Liver (tissue), 9 donors: Measurements from ENCODE around the gene SPIRE2. TPM values are rescaled to one million over a fixed set of nuclear protein-coding genes. Genes with fewer than 3 reads are reported as not detected.

Experiments used
- DNase-seq: peaks from one replicate; pipeline ENCODE4 v3.0.0-alpha.2; 2017; ENCODE audit warnings: low spot score
- H3K27ac ChIP-seq, 2 donors: one replicate each; pipeline ENCODE4 v1.7.0; 2013; ENCODE audit warnings: inconsistent platforms in 2 of 2, low read length in 2 of 2, control low read depth in 1 of 2, low read depth in 1 of 2, mild to moderate bottlenecking in 1 of 2
- H3K27me3 ChIP-seq, 4 donors: one replicate each; pipeline versions ENCODE4 v1.6.1 to v1.7.0; 2013; ENCODE audit warnings: low read length in 3 of 4, inconsistent platforms in 1 of 4, mild to moderate bottlenecking in 1 of 4, moderate library complexity in 1 of 4; ENCODE audit not compliant: control insufficient read depth in 4 of 4, insufficient read depth in 4 of 4
- H3K36me3 ChIP-seq, 4 donors: one replicate each; pipeline versions ENCODE4 v1.6.1 to v1.7.0; 2013; ENCODE audit warnings: low read length in 3 of 4, mild to moderate bottlenecking in 3 of 4, low read depth in 1 of 4, moderate library complexity in 1 of 4; ENCODE audit not compliant: control insufficient read depth in 4 of 4, insufficient read depth in 3 of 4
- H3K4me1 ChIP-seq, 4 donors: one replicate each; pipeline versions ENCODE4 v1.6.1 to v1.7.0; 2013; ENCODE audit warnings: low read length in 3 of 4, mild to moderate bottlenecking in 3 of 4, moderate library complexity in 1 of 4; ENCODE audit not compliant: control insufficient read depth in 4 of 4, insufficient read depth in 4 of 4
- H3K4me3 ChIP-seq, 3 donors: one replicate each; pipeline versions ENCODE4 v1.6.1 to v1.7.0; 2013; ENCODE audit warnings: low read length in 3 of 3, control low read depth in 1 of 3, low read depth in 1 of 3, mild to moderate bottlenecking in 1 of 3
- H3K9ac ChIP-seq, 2 donors: one replicate each; pipeline ENCODE4 v1.7.0; 2013; ENCODE audit warnings: low read length in 2 of 2, mild to moderate bottlenecking in 2 of 2, moderate library complexity in 2 of 2, control low read depth in 1 of 2, low read depth in 1 of 2
- H3K9me3 ChIP-seq, 4 donors: one replicate each; pipeline versions ENCODE4 v1.6.1 to v1.7.0; 2013; ENCODE audit warnings: low read length in 3 of 4; ENCODE audit not compliant: control insufficient read depth in 4 of 4
- ATF3 ChIP-seq: IDR thresholded peaks from 2 replicates; pipeline ENCODE4 v1.6.1; 2016; ENCODE audit warnings: antibody characterized with exemption
- CTCF ChIP-seq: fragments of 150-350 bp; IDR thresholded peaks from 2 replicates; pipeline ENCODE4 v1.5.1; 2017; ENCODE audit warnings: improper control_type of control experiment, low read depth, low read length; ENCODE audit not compliant: missing input control
- EGR1 ChIP-seq, 2 donors: IDR thresholded peaks; 2 replicates each; pipeline ENCODE4 v1.6.1; 2016 to 2018; ENCODE audit warnings: antibody characterized with exemption in 2 of 2, low read depth in 2 of 2
- FOXA2 ChIP-seq: IDR thresholded peaks from 2 replicates; pipeline ENCODE4 v1.6.1; 2016; ENCODE audit warnings: antibody characterized with exemption
- HNF4A ChIP-seq, 2 donors: conservative IDR thresholded peaks; 2 replicates each; pipeline ENCODE4 v1.6.1; 2016; ENCODE audit warnings: antibody characterized with exemption in 2 of 2, mild to moderate bottlenecking in 2 of 2
- MAX ChIP-seq: IDR thresholded peaks from 2 replicates; pipeline ENCODE4 v1.6.1; 2016; ENCODE audit warnings: antibody characterized with exemption
- NR2F2 ChIP-seq: IDR thresholded peaks from 2 replicates; pipeline ENCODE4 v1.6.1; 2016; ENCODE audit warnings: antibody characterized with exemption
- RAD21 ChIP-seq, 2 donors: IDR thresholded peaks; 2 replicates each; pipeline ENCODE4 v1.6.1; 2016; ENCODE audit warnings: antibody characterized with exemption in 2 of 2, mild to moderate bottlenecking in 2 of 2
- REST ChIP-seq: IDR thresholded peaks from 2 replicates; pipeline ENCODE4 v1.6.1; 2016; ENCODE audit warnings: antibody characterized with exemption, mild to moderate bottlenecking
- RXRA ChIP-seq, 2 donors: IDR thresholded peaks; 2 replicates each; pipeline ENCODE4 v1.6.1; 2017 to 2018; ENCODE audit warnings: antibody characterized with exemption in 2 of 2, mild to moderate bottlenecking in 1 of 2
- TAF1 ChIP-seq: conservative IDR thresholded peaks from 2 replicates; pipeline ENCODE4 v1.6.1; 2016; ENCODE audit warnings: antibody characterized with exemption, mild to moderate bottlenecking
- YY1 ChIP-seq: IDR thresholded peaks from 2 replicates; pipeline ENCODE4 v1.6.1; 2016; ENCODE audit warnings: antibody characterized with exemption, mild to moderate bottlenecking
- ZBTB33 ChIP-seq: IDR thresholded peaks from 2 replicates; pipeline ENCODE4 v1.6.1; 2016; ENCODE audit warnings: antibody characterized with exemption
- WGBS: extraction: QIAGEN DNeasy Blood & Tissue Kit; methylation state at CpG from one replicate; pipeline ENCODE4 v1.1.7; 2013; 5-methylcytosine and 5-hydroxymethylcytosine counted together
- polyA plus RNA-seq, 2 donors: library from polyadenylated mRNA; stranded (reverse) in 1 of 2; unstranded in 1 of 2; fragments of 200-250 nt in 1 of 2; fragments of >200 nt in 1 of 2; fragmentation: Nextera tagmentation in 1 of 2; extraction: Ambion mirVana in 1 of 2; gene quantifications; one replicate each; pipeline versions ENCODE4 v1.2.1 to v1.2.3, GENCODE V29; 2013 to 2015
- total RNA-seq, 2 donors: library from RNA; depleted of rRNA; stranded (reverse); fragments of >200 nt; gene quantifications; one replicate each; pipeline ENCODE4 v1.2.3, GENCODE V29; 2014
- donor health status: healthy.
- donor health status: healthy.
- donor health status: healthy.
- donor health status: healthy.
- donor health status: healthy.

Gene SPIRE2
- total and polyA plus RNA-seq, 4 donors: 1.7 to 7.2 (median 2.9) TPM

- TF ChIP-seq TAF1 (no peak), NR2F2 (no peak), CTCF (no peak)
Observed at GRCh38 chr16:89828870-89829629, 775 bp downstream of the SPIRE2 start (continued).

- TF ChIP-seq CTCF (no peak), RXRA (IDR thresholded peaks at IDR 0.05) (peak in 1 of 2 donors; percentile 12), RAD21 (IDR thresholded peaks at IDR 0.05) (no peak), EGR1 (IDR thresholded peaks at IDR 0.05; ENCODE audit: low read depth in 2 of 2) (no peak), FOXA2 (no peak), ATF3 (no peak), ZBTB33 (no peak), REST (no peak), YY1 (no peak), MAX (no peak), HNF4A (conservative IDR thresholded peaks at IDR 0.05) (peak in 1 of 2 donors; percentile 35)
- H3K9ac ChIP-seq: no peak overlapping the region
- H3K27me3 ChIP-seq: no peaks in the 10 kb centered on the region
- H3K9me3 ChIP-seq: no peaks in the 10 kb centered on the region
- H3K4me1 ChIP-seq: peaks cover 8 to 29% (median 21%) of the 10 kb centered on the region in 4 donors
- no peak overlapping the region for H3K27ac ChIP-seq
- peaks cover 0 to 2% (median 0%) of the 10 kb centered on the region in 4 donors for H3K36me3 ChIP-seq
- 68% methylated on average over 17 of the region's 17 CpGs for WGBS
- H3K4me3 ChIP-seq: no peak overlapping the region
- no peak for DNase-seq
Observed at GRCh38 chr16:89829630-89830437, 1.6 kb downstream of the SPIRE2 start.
